Pancreas (tissue), 10 donors: Measurements from ENCODE around the gene IFT172. TPM values are rescaled to one million over a fixed set of nuclear protein-coding genes. Genes with fewer than 3 reads are reported as not detected.

ENCODE experiments used
- ATAC-seq, 4 donors: fragments of 200-7000 bp; cut with Tn5 transposase; one replicate each; pipeline versions ENCODE4 v1.8.0 to v1.9.1; 2020; ENCODE audit warnings: mild to moderate bottlenecking in 4 of 4, moderate library complexity in 4 of 4
- DNase-seq, 6 donors: peaks; one replicate each; pipeline ENCODE4 v3.0.0-alpha.2; 2020
- FAIRE-seq: peaks from 2 replicates; lab custom pipeline; 2012; peaks lifted over from hg19 to GRCh38; lab: Jason Lieb, UNC
- H3K27ac ChIP-seq, 4 donors: fragments of 200-600 bp; sonication (generic); 1 replicate in 3 of 4; 2 replicates in 1 of 4; pipeline versions ENCODE4 v1.5.0 to v1.8.0; 2020
- H3K27me3 ChIP-seq, 4 donors: fragments of 200-600 bp; one replicate each; pipeline ENCODE4 v1.8.0; 2021
- H3K36me3 ChIP-seq, 3 donors: fragments of 200-600 bp; sonication (generic) in 1 of 3; one replicate each; pipeline versions ENCODE4 v1.5.0 to v1.8.0; 2020 to 2021
- H3K4me1 ChIP-seq, 3 donors: fragments of 200-600 bp; one replicate each; pipeline ENCODE4 v1.8.0; 2021
- H3K4me3 ChIP-seq, 4 donors: fragments of 200-600 bp; sonication (generic) in 2 of 4; one replicate each; pipeline versions ENCODE4 v1.5.0 to v1.8.0; 2020 to 2021
- H3K9me3 ChIP-seq, 4 donors: fragments of 200-600 bp; one replicate each; pipeline ENCODE4 v1.8.0; 2021
- WGBS, 2 donors: extraction: QIAGEN DNeasy Blood & Tissue Kit; methylation state at CpG; one replicate each; pipeline ENCODE4 v1.1.7; 2013; 5-methylcytosine and 5-hydroxymethylcytosine counted together
- intact Hi-C, 3 donors: fragments of 100-400 bp; cut with DNase I; formaldehyde crosslinking; loops; one replicate each; pipeline versions ENCODE4 v1.11.1 to v1.14.2; 2022
- polyA plus RNA-seq, 2 donors: library from polyadenylated mRNA; stranded (reverse); fragments of 200-250 nt; gene quantifications; one replicate each; pipeline ENCODE4 v1.2.3, GENCODE V29; 2013
- total RNA-seq, 6 donors: library from RNA; stranded (reverse); fragmentation: NEBNext Ultra II Directional in 4 of 6; extraction: Animal tissue kit (Norgen Biotek cat#: 25700) in 4 of 6; gene quantifications; one replicate each; pipeline versions ENCODE4 v1.2.1 to v1.2.4, GENCODE V29; 2021 to 2023
- TF ChIP-seq, protein P1 (sequence below), 4 donors: fragments of 200-600 bp; sonication (generic) in 3 of 4; IDR thresholded peaks; one replicate each; pipeline versions ENCODE4 v1.5.0 to v1.8.0; 2021; ENCODE audit warnings: antibody characterized with exemption in 4 of 4
- donor health status: healthy with polysubstance abuse.
- donor health status: DM: no; HTN: no; CAD: no; lungs with moderate emphysema.
- donor health status: DM: no; HTN: no; CAD: no.
- donor health status: control.
- donor health status: control.
- donor health status: Bipolar disorder and iron deficiency.
- donor health status: DM: yes; HTN: yes; CAD: no.
- donor health status: DM: no; HTN: no; CAD: no.
- donor health status: DM: no; HTN: no; CAD: no.
- donor health status: DM: yes; HTN: yes; CAD: no.

IFT172 gene
- total and polyA plus RNA-seq, 8 donors, result 10.1 to 56.2 (median 16.2) TPM

DNA sequence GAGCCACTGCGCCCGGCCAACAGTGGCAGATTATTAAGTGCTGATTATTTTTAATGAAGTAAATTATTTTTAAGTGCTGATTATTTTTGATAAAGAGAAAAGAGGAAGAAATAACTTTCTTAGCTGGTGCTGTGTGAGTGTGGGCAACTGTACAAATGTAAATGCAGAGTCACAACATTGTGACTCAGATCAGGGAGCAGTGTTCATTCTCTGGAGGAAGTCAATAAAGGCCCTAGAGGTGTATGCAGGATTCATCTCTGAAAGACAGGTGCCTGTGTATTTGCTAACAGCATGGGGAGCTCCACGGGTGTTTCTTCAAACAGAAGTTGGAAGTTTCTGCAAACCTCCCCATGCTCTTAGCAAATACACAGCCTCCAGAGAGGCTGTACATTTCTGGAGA is 41.2 kb downstream of the IFT172 start:
- Histone ChIP-seq H3K9me3 (no peaks in the 10 kb centered on the region), H3K27ac (no peak overlapping the region), H3K4me1 (peaks cover 0 to 8% (median 3%) of the 10 kb centered on the region in 3 donors), H3K4me3 (no peak overlapping the region), H3K27me3 (no peaks in the 10 kb centered on the region), H3K36me3 (peaks cover 0 to 28% (median 9%) of the 10 kb centered on the region in 3 donors)
- 47 to 72% methylated on average over 3 of the region's 3 CpGs for WGBS, 2 donors
- DNase-seq, result no peak
- TF ChIP-seq, protein P1, sequence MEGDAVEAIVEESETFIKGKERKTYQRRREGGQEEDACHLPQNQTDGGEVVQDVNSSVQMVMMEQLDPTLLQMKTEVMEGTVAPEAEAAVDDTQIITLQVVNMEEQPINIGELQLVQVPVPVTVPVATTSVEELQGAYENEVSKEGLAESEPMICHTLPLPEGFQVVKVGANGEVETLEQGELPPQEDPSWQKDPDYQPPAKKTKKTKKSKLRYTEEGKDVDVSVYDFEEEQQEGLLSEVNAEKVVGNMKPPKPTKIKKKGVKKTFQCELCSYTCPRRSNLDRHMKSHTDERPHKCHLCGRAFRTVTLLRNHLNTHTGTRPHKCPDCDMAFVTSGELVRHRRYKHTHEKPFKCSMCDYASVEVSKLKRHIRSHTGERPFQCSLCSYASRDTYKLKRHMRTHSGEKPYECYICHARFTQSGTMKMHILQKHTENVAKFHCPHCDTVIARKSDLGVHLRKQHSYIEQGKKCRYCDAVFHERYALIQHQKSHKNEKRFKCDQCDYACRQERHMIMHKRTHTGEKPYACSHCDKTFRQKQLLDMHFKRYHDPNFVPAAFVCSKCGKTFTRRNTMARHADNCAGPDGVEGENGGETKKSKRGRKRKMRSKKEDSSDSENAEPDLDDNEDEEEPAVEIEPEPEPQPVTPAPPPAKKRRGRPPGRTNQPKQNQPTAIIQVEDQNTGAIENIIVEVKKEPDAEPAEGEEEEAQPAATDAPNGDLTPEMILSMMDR (IDR thresholded peaks at IDR 0.05), result no peak
- intact Hi-C loops, result no loop called here
- no peak for ATAC-seq
- FAIRE-seq, result no peak

GRCh38 chr2:27446057-27446456 is 43.5 kb downstream of the IFT172 start:
- H3K4me3 ChIP-seq, result no peak overlapping the region

DNA sequence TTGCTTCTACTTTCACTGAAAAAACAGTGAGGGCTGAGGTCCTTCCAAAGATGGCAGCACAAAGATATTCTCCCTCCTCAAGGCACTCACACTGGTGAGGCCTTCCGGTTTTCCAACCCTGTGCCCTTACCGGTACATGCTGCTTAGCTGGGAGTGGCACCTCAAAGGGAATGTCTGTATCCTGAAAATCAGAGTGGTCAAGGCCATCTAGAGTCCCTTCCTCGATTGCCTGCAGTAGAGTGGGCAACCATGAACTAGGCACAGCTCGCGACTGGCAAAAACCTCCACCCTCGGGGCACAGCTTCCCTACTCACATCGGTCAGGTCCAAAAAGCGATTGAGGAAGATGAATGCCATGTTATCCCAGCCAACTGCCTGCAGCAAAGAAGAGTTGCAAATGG is 43.9 kb downstream of the IFT172 start:
- DNase-seq, result no peak
- H3K9me3 ChIP-seq, result no peaks in the 10 kb centered on the region
- WGBS, 2 donors, result 85 to 87% methylated on average over 8 of the region's 8 CpGs
- TF ChIP-seq, protein P1 (IDR thresholded peaks at IDR 0.05), result no peak
- intact Hi-C loops, result no loop called here
- H3K27ac ChIP-seq, result peak overlapping the region; percentile 60 to 84 (median 76)
- ATAC-seq, result no peak
- H3K4me1 ChIP-seq, result peaks cover 0 to 11% (median 3%) of the 10 kb centered on the region in 3 donors
- no peak overlapping the region for H3K4me3 ChIP-seq
- peaks cover 0 to 28% (median 12%) of the 10 kb centered on the region in 3 donors for H3K36me3 ChIP-seq
- no peak for FAIRE-seq
- no peaks in the 10 kb centered on the region for H3K27me3 ChIP-seq

More at GRCh38 chr2:27446057-27446456, 43.5 kb downstream of the IFT172 start:
- FAIRE-seq (no peak), DNase-seq (peak; percentile 60 to 85 (median 77)), ATAC-seq (peak; percentile 55 to 82 (median 71))
- no peaks in the 10 kb centered on the region for H3K27me3 ChIP-seq
- H3K9me3 ChIP-seq, result no peaks in the 10 kb centered on the region
- peaks cover 0 to 11% (median 3%) of the 10 kb centered on the region in 3 donors for H3K4me1 ChIP-seq
- TF ChIP-seq, protein P1 (IDR thresholded peaks at IDR 0.05), result no peak
- WGBS, 2 donors, result 49 to 50% methylated on average over 3 of the region's 3 CpGs
- peak overlapping the region; percentile 60 to 84 (median 76) for H3K27ac ChIP-seq
- H3K36me3 ChIP-seq, result peaks cover 0 to 24% (median 11%) of the 10 kb centered on the region in 3 donors
- intact Hi-C loops, result no loop called here

DNA sequence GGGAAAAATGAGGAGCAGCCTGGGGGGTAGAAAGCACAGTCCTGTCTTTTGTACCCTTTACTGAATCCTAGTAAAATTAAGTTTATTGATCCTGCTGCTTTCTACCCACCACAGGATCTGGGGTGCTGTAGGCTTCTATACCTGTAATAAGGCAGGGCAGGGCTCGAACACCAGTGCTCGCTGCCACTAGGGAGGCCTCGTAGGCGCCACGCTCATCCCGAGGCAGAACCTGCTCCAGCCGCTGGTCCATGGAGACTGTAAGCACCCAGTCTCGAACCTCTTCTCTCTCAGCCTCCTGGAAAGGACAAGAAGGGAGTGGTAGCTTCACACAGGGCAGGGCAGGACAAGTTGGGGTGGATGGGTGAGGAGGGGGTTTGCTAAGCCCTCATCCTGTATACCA is 44.4 kb downstream of the IFT172 start:
- TF ChIP-seq, protein P1 (IDR thresholded peaks at IDR 0.05), result no peak
- intact Hi-C loops, result no loop called here
- WGBS, 2 donors, result 90 to 93% methylated on average over 8 of the region's 8 CpGs
- H3K9me3 ChIP-seq, result no peaks in the 10 kb centered on the region
- no peak overlapping the region for H3K4me3 ChIP-seq
- no peaks in the 10 kb centered on the region for H3K27me3 ChIP-seq
- peaks cover 0 to 11% (median 3%) of the 10 kb centered on the region in 3 donors for H3K4me1 ChIP-seq
- FAIRE-seq (no peak), ATAC-seq (no peak), DNase-seq (no peak)
- peak overlapping the region in 3 of 4 donors; percentile 60 to 84 (median 82) for H3K27ac ChIP-seq
- peaks cover 2 to 33% (median 17%) of the 10 kb centered on the region in 3 donors for H3K36me3 ChIP-seq

DNA sequence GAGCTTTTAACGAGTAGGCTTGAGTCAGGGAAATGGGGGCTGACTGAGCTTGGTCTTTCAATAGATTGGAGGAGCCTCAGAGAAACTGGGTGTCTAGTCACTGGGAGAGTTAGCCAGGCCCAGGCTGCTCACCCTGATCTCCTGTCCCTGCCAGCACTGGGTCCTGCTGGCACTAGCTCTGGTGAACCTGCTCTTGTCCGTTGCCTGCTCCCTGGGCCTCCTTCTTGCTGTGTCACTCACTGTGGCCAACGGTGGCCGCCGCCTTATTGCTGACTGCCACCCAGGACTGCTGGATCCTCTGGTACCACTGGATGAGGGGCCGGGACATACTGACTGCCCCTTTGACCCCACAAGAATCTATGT is 46.6 kb downstream of the IFT172 start:
- H3K36me3 ChIP-seq, result peaks cover 5 to 43% (median 31%) of the 10 kb centered on the region in 3 donors
- TF ChIP-seq, protein P1 (IDR thresholded peaks at IDR 0.05), result no peak
- intact Hi-C loops, result no loop called here
- peak overlapping the region; percentile 61 to 75 (median 68) for H3K27ac ChIP-seq
- DNase-seq (peak in 5 of 6 donors; percentile 22 to 76 (median 55)), ATAC-seq (peak; percentile 23 to 34 (median 26)), FAIRE-seq (no peak)
- H3K4me3 ChIP-seq, result peak overlapping the region; percentile 27 to 62 (median 53)
- H3K4me1 ChIP-seq, result peaks cover 0 to 11% (median 3%) of the 10 kb centered on the region in 3 donors
- no peaks in the 10 kb centered on the region for H3K9me3 ChIP-seq
- 43 to 50% methylated on average over 6 of the region's 6 CpGs for WGBS, 2 donors
- H3K27me3 ChIP-seq, result no peaks in the 10 kb centered on the region
